Measurements from ENCODE around the gene PLD5. TPM values are rescaled to one million over a fixed set of nuclear protein-coding genes. Genes with fewer than 3 reads are reported as not detected.
"Not testable (repeated sequence)": the region's sequence is repeated elsewhere in the genome, so short reads cannot be mapped to it uniquely, and the experiment has no call there.

The PLD5 gene
- total RNA-seq, 2 experiments from 2014 or later: not detected

- CTCF ChIA-PET: no interaction called here
- ATAC-seq (no peak), DNase-seq (no peak)
- Mint-ChIP-seq H3K27ac (no peak overlapping the region), H3K36me3 (no peaks in the 10 kb centered on the region), H3K27me3 (no peaks in the 10 kb centered on the region), H3K9me3 (ENCODE audit: low read depth) (no peaks in the 10 kb centered on the region), H3K4me1 (no peaks in the 10 kb centered on the region), H3K4me3 (no peak overlapping the region)
These were observed 323.4 kb downstream of the PLD5 start for GRCh38 chr1:242201090-242201489.

DNA sequence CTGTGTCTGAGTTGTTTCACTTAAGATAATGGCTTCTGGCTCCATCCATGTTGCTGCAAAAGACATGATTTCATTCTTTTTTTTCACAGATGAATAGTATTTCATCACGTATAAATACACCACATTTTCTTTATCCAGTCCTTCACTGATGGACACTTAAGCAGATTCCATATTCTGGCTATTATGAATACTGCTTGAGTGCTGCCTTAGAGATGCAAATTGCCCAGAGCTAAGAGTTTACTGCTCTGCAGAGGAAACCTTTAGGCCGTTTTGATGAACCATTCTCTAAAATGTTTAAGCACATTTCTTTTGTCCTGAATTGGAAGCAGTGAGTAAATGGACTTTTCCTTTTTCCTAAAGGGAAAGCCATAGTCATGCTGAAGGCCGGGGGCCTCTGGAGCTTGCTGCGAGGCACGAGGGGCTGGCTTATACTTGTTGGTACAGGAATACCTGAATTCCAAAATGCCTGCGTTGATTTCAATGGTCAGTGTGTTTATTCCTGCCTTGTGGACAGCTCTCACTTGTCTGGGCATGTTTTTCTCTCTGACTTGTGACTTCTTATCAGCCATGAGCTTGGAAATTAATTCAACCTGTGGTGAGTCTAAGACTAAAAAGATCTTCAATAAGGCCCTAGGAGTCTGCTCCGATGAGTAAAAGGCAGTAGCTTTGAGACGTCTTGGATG is 324.6 kb downstream of the PLD5 start:
- DNase-seq (no peak), ATAC-seq (no peak)
- Mint-ChIP-seq H3K27ac (no peak overlapping the region), H3K36me3 (no peaks in the 10 kb centered on the region), H3K27me3 (no peaks in the 10 kb centered on the region), H3K4me1 (no peaks in the 10 kb centered on the region), H3K9me3 (ENCODE audit: low read depth) (no peaks in the 10 kb centered on the region), H3K4me3 (no peak overlapping the region)
- CTCF ChIA-PET: no interaction called here

DNA sequence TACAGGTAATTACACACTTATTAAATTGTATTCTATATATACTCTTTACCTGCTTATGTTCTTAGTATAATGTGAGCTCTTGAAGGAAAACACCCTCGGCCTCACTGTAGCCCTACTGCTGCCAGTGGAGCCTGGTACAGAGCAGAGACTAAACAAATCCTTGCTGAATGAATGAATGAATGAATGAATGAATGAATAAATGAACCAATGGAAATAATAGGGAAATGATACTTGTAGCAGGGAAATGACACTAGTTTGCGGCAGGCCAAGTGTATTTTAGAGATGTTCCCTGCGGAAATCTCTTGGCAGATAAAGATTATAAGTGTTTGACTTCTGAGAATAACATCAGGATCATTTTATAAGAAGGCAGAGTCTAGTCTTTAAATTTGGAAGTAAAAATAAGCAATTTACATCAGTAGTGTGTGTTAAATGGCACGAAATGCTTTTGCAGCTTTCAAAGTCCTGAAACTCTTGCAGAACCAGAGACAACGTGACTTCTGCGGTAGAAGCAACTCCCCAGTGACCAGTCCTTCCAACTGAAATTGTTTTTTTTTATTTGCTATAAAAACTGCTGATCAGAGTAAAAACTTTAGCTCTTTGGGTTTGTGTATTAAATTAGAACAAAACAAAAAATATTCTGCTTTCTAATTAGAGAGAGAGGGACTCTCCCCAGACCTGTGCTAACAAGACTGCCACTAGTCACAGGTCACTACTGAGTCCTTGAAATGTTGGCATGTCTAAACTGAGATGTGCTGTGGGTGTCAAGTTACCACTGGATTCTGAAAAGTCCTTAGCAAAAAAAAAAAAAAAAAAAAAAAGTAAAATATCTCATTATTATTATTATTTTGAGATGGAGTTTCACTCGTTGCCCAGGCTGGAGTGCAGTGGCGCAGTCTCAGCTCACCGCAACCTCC is 326.3 kb downstream of the PLD5 start:
- no peak for ATAC-seq
- Mint-ChIP-seq H3K36me3 (no peaks in the 10 kb centered on the region), H3K27ac (no peak overlapping the region), H3K9me3 (ENCODE audit: low read depth) (no peaks in the 10 kb centered on the region), H3K4me3 (no peak overlapping the region), H3K4me1 (no peaks in the 10 kb centered on the region), H3K27me3 (no peaks in the 10 kb centered on the region)
- CTCF ChIA-PET: interaction anchor here (0.6 kb wide), 1 partner anchor 386 kb away, joined by 3 read pairs; no protein-coding TSS in a partner anchor
- no peak for DNase-seq

- Mint-ChIP-seq H3K9me3 (ENCODE audit: low read depth) (no peaks in the 10 kb centered on the region), H3K36me3 (no peaks in the 10 kb centered on the region), H3K27me3 (no peaks in the 10 kb centered on the region), H3K27ac (no peak overlapping the region), H3K4me3 (no peak overlapping the region), H3K4me1 (no peaks in the 10 kb centered on the region)
- no peak for DNase-seq
- CTCF ChIA-PET: no interaction called here
- ATAC-seq: no peak
These were observed 327.6 kb downstream of the PLD5 start for GRCh38 chr1:242196914-242197313.

- H3K27ac Mint-ChIP-seq: no peak overlapping the region
- H3K27me3 Mint-ChIP-seq: no peaks in the 10 kb centered on the region
- no peaks in the 10 kb centered on the region for H3K9me3 Mint-ChIP-seq (ENCODE audit: low read depth)
- no peak for DNase-seq
- CTCF ChIA-PET: no interaction called here
- H3K4me3 Mint-ChIP-seq: no peak overlapping the region
- H3K36me3 Mint-ChIP-seq: no peaks in the 10 kb centered on the region
- ATAC-seq: no peak
- H3K4me1 Mint-ChIP-seq: no peaks in the 10 kb centered on the region
These were observed 328.4 kb downstream of the PLD5 start for GRCh38 chr1:242196101-242196500.

DNA sequence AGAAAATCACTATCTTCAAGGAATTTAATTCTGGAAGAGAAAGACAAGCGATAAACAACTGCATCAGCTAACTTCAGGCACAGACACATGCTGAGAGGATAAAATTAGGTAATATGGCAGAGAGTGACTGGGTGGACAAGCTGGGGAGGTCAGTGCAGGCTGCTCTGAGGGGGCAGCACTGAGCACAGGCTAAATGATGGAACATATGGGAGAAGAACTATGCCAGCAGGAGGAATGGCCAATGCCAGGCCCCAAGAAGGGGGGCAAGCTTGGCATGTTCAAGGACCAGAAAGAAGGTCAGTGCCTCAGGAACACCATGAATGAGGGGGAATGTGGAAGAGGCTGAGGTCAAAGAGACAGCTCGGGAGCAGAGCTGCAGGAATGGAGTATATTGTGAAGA is 334.9 kb downstream of the PLD5 start:
- DNase-seq: no peak
- H3K27ac Mint-ChIP-seq: no peak overlapping the region

GRCh38 chr1:242187816-242188215 is 336.7 kb downstream of the PLD5 start:
- H3K36me3 Mint-ChIP-seq: no peaks in the 10 kb centered on the region
- H3K27ac Mint-ChIP-seq: no peak overlapping the region
- CTCF ChIA-PET: no interaction called here
- no peaks in the 10 kb centered on the region for H3K27me3 Mint-ChIP-seq
- H3K9me3 Mint-ChIP-seq (ENCODE audit: low read depth): no peaks in the 10 kb centered on the region
- DNase-seq: no peak
- H3K4me1 Mint-ChIP-seq: no peaks in the 10 kb centered on the region
- ATAC-seq: no peak
- no peak overlapping the region for H3K4me3 Mint-ChIP-seq

More for the DNA sequence above, 334.9 kb downstream of the PLD5 start:
- Mint-ChIP-seq H3K9me3 (ENCODE audit: low read depth) (no peaks in the 10 kb centered on the region), H3K4me1 (no peaks in the 10 kb centered on the region), H3K4me3 (no peak overlapping the region), H3K27me3 (no peaks in the 10 kb centered on the region), H3K36me3 (no peaks in the 10 kb centered on the region)
- CTCF ChIA-PET: no interaction called here
- ATAC-seq: no peak

DNA sequence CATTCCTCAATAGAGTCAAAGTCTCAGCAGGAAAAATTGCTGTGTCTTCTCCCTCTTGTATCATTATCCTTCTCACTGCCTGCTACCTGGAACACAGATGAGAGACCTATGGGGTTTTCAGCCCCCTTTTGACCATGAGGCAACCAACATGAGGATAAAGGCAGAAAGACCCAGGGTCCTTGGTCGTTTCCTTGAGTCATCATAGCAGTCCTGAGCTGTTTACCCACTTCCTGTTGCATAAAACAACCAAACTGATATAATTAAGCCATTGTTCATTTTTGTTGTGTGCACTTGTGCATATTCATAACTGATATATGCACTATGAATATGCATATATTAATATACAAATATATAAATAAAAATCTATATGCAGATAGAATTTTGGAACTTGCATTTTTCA is 337.3 kb downstream of the PLD5 start:
- Mint-ChIP-seq H3K27ac (no peak overlapping the region), H3K4me1 (no peaks in the 10 kb centered on the region), H3K27me3 (no peaks in the 10 kb centered on the region), H3K4me3 (no peak overlapping the region), H3K36me3 (no peaks in the 10 kb centered on the region), H3K9me3 (ENCODE audit: low read depth) (no peaks in the 10 kb centered on the region)
- DNase-seq (no peak), ATAC-seq (no peak)
- CTCF ChIA-PET: no interaction called here

DNA sequence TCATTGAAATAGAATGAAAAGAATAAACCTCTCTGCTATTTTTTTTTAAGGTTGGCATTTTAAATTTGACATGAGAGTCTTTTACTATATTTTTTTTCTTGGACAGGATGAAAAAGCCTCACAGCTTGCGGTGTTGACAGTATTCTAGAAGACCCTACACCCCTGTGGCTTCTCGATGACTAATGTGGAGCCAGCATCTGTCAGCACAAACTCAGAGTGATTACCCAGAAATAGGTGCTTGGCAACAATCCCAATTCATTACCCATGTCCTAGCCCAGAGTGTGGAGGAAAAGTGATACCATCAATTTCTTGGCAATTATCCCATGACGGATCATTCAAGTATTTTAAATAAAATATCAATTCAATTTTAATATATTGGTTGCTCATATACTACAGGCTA is 338.8 kb downstream of the PLD5 start:
- Mint-ChIP-seq H3K9me3 (ENCODE audit: low read depth) (no peaks in the 10 kb centered on the region), H3K27ac (no peak overlapping the region), H3K36me3 (no peaks in the 10 kb centered on the region), H3K27me3 (no peaks in the 10 kb centered on the region), H3K4me1 (no peaks in the 10 kb centered on the region), H3K4me3 (no peak overlapping the region)
- DNase-seq: no peak
- CTCF ChIA-PET: no interaction called here
- ATAC-seq: no peak

- Mint-ChIP-seq H3K4me1 (no peaks in the 10 kb centered on the region), H3K27me3 (no peaks in the 10 kb centered on the region), H3K36me3 (no peaks in the 10 kb centered on the region), H3K4me3 (no peak overlapping the region), H3K27ac (no peak overlapping the region), H3K9me3 (ENCODE audit: low read depth) (no peaks in the 10 kb centered on the region)
- CTCF ChIA-PET: no interaction called here
- no peak for ATAC-seq
- no peak for DNase-seq
These were observed 339.5 kb downstream of the PLD5 start for GRCh38 chr1:242184955-242185354.

GRCh38 chr1:242179767-242180166 is 344.7 kb downstream of the PLD5 start:
- H3K9me3 Mint-ChIP-seq (ENCODE audit: low read depth); CTCF ChIA-PET; DNase-seq; H3K4me1 Mint-ChIP-seq; H3K27ac Mint-ChIP-seq; H3K27me3 Mint-ChIP-seq; H3K36me3 Mint-ChIP-seq; H3K4me3 Mint-ChIP-seq; ATAC-seq: not testable (repeated sequence)

DNA sequence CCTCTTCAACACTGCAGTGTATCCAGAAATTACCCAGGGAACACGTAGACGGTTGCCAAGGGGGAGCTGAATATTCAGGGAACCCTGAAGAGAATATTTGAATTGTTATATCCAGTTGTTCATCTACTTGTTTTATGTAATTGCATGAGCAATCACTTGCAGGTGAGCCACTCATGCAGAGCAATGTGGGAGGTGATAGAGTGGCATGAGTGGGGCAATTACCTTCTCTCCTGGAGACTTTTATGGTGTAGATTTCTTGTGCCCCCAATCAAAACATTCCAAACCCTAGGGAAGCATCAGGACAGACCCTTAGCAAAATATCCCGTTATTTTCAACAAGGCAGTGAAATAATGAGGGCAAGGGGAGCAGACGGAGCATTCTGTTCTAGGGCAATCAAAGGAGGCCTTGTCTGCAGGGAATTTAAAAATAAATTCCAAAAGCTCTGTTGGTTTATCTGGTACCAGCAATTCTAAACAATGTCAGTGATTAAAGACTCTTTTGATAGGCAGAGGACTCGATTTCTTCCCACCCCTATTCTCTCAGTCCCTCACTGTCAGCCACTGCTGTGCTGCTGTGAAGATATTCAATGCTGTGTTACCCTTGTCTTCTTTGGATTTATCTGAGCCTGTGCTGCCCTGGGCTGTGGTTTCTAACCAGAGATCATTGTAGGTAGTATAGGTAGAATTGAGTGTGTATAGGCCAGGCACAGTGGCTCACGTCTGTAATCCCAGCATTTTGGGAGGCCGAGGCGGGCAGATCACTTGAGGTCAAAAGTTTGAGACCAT is 345.4 kb downstream of the PLD5 start:
- Mint-ChIP-seq H3K9me3 (ENCODE audit: low read depth) (no peaks in the 10 kb centered on the region), H3K27me3 (no peaks in the 10 kb centered on the region), H3K4me3 (no peak overlapping the region), H3K4me1 (no peaks in the 10 kb centered on the region), H3K27ac (no peak overlapping the region), H3K36me3 (no peaks in the 10 kb centered on the region)
- CTCF ChIA-PET: no interaction called here
- no peak for DNase-seq
- ATAC-seq: no peak

- no peaks in the 10 kb centered on the region for H3K36me3 Mint-ChIP-seq
- H3K27ac Mint-ChIP-seq: no peak overlapping the region
- no peaks in the 10 kb centered on the region for H3K9me3 Mint-ChIP-seq (ENCODE audit: low read depth)
- H3K4me3 Mint-ChIP-seq: no peak overlapping the region
- H3K27me3 Mint-ChIP-seq: no peaks in the 10 kb centered on the region
- H3K4me1 Mint-ChIP-seq: no peaks in the 10 kb centered on the region
- no peak for ATAC-seq
- no peak for DNase-seq
- CTCF ChIA-PET: no interaction called here
These were observed 346.1 kb downstream of the PLD5 start for GRCh38 chr1:242178436-242178835.

GRCh38 chr1:242162140-242162539 is 362.4 kb downstream of the PLD5 start:
- CTCF ChIA-PET: no interaction called here

More at GRCh38 chr1:242162140-242162539, 362.4 kb downstream of the PLD5 start:
- H3K4me3 Mint-ChIP-seq: no peak overlapping the region
- no peaks in the 10 kb centered on the region for H3K27me3 Mint-ChIP-seq
- DNase-seq: no peak
- H3K36me3 Mint-ChIP-seq: no peaks in the 10 kb centered on the region
- no peak for ATAC-seq
- H3K9me3 Mint-ChIP-seq (ENCODE audit: low read depth): no peaks in the 10 kb centered on the region
- no peak overlapping the region for H3K27ac Mint-ChIP-seq
- H3K4me1 Mint-ChIP-seq: no peaks in the 10 kb centered on the region
